Osteoblast (primary cell): ENCODE measurements around the gene ETNK1. TPM values are rescaled to one million over a fixed set of nuclear protein-coding genes. Genes with fewer than 3 reads are reported as not detected.
"Not testable (repeated sequence)": the region's sequence is repeated elsewhere in the genome, so short reads cannot be mapped to it uniquely, and the experiment has no call there.

Source experiments
- DNase-seq: peaks from one replicate; pipeline ENCODE4 v3.0.0; 2011; ENCODE audit warnings: low spot score, mixed read lengths; ENCODE audit not compliant: insufficient read length; ENCODE audit errors: missing footprints
- H2AFZ ChIP-seq: 2 replicates; pipeline ENCODE4 v1.6.0; 2011; ENCODE audit warnings: mild to moderate bottlenecking, low read length
- H3K27ac ChIP-seq: 2 replicates; pipeline ENCODE4 v1.5.1; 2011; ENCODE audit warnings: mild to moderate bottlenecking, low read depth, low read length, moderate library complexity
- H3K27me3 ChIP-seq: 2 replicates; pipeline ENCODE4 v1.6.0; 2012; ENCODE audit warnings: mild to moderate bottlenecking, control low read depth, inconsistent platforms, low read length, moderate library complexity; ENCODE audit not compliant: insufficient read depth
- H3K36me3 ChIP-seq: 2 replicates; pipeline ENCODE4 v1.5.1; 2011; ENCODE audit warnings: mild to moderate bottlenecking, low read length, control low read depth, moderate library complexity; ENCODE audit not compliant: insufficient read depth
- H3K4me1 ChIP-seq: 2 replicates; pipeline ENCODE4 v1.5.1; 2011; ENCODE audit warnings: mild to moderate bottlenecking, low read length, control low read depth, moderate library complexity; ENCODE audit not compliant: insufficient read depth
- H3K4me2 ChIP-seq: 2 replicates; pipeline ENCODE4 v1.6.0; 2011; ENCODE audit warnings: mild to moderate bottlenecking, low read length; ENCODE audit not compliant: insufficient read depth
- H3K4me3 ChIP-seq: fragments of 200-600 bp; sonication (generic); 3 replicates; pipeline ENCODE4 v1.5.1; 2012; ENCODE audit warnings: mild to moderate bottlenecking, low read length, inconsistent platforms; ENCODE audit not compliant: insufficient read depth
- H3K79me2 ChIP-seq: 2 replicates; pipeline ENCODE4 v1.6.0; 2012; ENCODE audit warnings: mild to moderate bottlenecking, low read length, control low read depth, inconsistent platforms; ENCODE audit not compliant: insufficient read depth
- H3K9me3 ChIP-seq: 2 replicates; pipeline ENCODE4 v1.5.1; 2011; ENCODE audit warnings: low read depth, low read length, control low read depth
- H4K20me1 ChIP-seq: 2 replicates; pipeline ENCODE4 v1.6.0; 2012; ENCODE audit warnings: mild to moderate bottlenecking, low read length, control low read depth; ENCODE audit not compliant: insufficient read depth
- total RNA-seq: library from RNA; depleted of rRNA; stranded (reverse); fragments of >200 nt; gene quantifications from 2 replicates; pipeline ENCODE4 v1.2.3, GENCODE V29; 2012
- TF ChIP-seq, protein P1 (sequence below): IDR thresholded peaks from 2 replicates; pipeline ENCODE4 v1.5.1; 2011; ENCODE audit warnings: mild to moderate bottlenecking, low read depth, low read length, moderate library complexity; ENCODE audit errors: extremely low read depth

ETNK1 gene
- total RNA-seq, 1 donor, result 43.4 TPM

DNA sequence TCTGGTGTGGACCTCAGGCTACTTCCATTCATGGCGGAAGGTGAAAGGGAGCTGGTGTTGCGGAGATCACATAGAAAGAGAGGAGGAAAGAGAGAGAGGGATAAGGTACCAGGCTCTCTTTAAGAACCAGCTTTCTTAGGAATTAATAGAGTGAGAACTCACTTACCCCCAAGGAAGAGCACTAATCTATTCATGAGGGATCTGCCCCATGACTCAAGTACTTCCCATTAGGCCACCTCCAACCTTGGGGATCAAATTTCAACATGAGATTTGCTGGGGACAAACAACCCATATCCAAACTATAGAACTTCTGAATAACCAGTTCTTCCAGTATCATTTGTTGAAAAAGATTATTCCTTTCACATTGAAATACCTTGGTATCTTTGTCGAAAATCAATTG is 46.6 kb upstream of the ETNK1 start:
- TF ChIP-seq, protein P1, sequence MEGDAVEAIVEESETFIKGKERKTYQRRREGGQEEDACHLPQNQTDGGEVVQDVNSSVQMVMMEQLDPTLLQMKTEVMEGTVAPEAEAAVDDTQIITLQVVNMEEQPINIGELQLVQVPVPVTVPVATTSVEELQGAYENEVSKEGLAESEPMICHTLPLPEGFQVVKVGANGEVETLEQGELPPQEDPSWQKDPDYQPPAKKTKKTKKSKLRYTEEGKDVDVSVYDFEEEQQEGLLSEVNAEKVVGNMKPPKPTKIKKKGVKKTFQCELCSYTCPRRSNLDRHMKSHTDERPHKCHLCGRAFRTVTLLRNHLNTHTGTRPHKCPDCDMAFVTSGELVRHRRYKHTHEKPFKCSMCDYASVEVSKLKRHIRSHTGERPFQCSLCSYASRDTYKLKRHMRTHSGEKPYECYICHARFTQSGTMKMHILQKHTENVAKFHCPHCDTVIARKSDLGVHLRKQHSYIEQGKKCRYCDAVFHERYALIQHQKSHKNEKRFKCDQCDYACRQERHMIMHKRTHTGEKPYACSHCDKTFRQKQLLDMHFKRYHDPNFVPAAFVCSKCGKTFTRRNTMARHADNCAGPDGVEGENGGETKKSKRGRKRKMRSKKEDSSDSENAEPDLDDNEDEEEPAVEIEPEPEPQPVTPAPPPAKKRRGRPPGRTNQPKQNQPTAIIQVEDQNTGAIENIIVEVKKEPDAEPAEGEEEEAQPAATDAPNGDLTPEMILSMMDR, result no peak
- no peaks in the 10 kb centered on the region for H4K20me1 ChIP-seq
- no peaks in the 10 kb centered on the region for H3K9me3 ChIP-seq
- H3K27me3 ChIP-seq, result no peaks in the 10 kb centered on the region
- no peak overlapping the region for H3K27ac ChIP-seq
- no peaks in the 10 kb centered on the region for H3K36me3 ChIP-seq
- H3K4me2 ChIP-seq, result no peak overlapping the region
- H3K79me2 ChIP-seq, result no peaks in the 10 kb centered on the region
- no peaks in the 10 kb centered on the region for H3K4me1 ChIP-seq
- H3K4me3 ChIP-seq, result no peak overlapping the region
- no peak overlapping the region for H2AFZ ChIP-seq
- no peak for DNase-seq

DNA sequence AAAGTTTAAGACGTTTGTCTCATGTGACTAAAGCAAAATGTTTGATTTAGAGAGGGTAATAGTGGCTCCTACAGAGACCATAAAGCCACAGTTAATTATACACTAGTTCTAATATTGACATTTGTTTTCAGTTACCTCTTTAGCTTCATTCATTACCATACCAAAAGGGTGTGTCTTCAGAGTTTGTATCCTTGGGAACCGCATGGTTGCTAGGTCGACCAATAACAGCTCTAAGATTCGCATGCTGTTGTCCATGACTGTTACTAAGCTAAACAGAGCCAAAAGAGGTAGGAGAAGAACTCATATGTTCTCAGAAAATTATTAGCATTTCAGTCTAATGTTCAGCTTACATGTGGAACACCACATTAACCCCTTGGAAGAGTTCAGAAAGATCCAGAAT is 36.2 kb upstream of the ETNK1 start:
- TF ChIP-seq, protein P1, result no peak
- H3K4me3 ChIP-seq, result no peak overlapping the region
- H3K36me3 ChIP-seq, result no peaks in the 10 kb centered on the region
- H3K79me2 ChIP-seq, result no peaks in the 10 kb centered on the region
- no peaks in the 10 kb centered on the region for H3K9me3 ChIP-seq
- no peak overlapping the region for H2AFZ ChIP-seq
- no peak overlapping the region for H3K4me2 ChIP-seq
- no peaks in the 10 kb centered on the region for H3K27me3 ChIP-seq
- DNase-seq, result no peak
- no peaks in the 10 kb centered on the region for H4K20me1 ChIP-seq
- H3K27ac ChIP-seq, result no peak overlapping the region
- no peaks in the 10 kb centered on the region for H3K4me1 ChIP-seq

DNA sequence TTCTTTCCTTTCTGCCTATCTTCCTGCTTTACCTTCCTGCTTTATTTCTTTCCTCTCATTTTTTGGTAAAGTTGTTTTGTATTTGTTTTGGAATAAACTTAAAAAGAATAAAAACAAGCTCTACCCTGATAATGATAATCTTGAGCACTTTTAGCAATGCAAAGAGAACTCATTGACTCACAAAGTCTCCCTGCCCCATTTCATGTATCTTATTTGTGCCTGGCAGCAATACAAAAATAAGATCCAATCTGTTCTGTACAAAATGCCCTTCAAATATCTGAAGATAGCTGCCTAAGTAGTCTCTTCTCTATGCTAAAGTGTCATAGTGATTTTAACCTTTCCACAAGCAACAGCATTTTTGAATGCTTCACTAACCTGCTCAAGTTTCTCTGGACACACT is 31.1 kb upstream of the ETNK1 start:
- H3K4me2 ChIP-seq, result no peak overlapping the region
- H2AFZ ChIP-seq, result no peak overlapping the region
- no peaks in the 10 kb centered on the region for H3K79me2 ChIP-seq
- H3K27ac ChIP-seq, result no peak overlapping the region
- H4K20me1 ChIP-seq, result no peaks in the 10 kb centered on the region
- H3K4me3 ChIP-seq, result no peak overlapping the region
- no peaks in the 10 kb centered on the region for H3K27me3 ChIP-seq
- DNase-seq, result no peak
- TF ChIP-seq, protein P1, result no peak
- H3K4me1 ChIP-seq, result no peaks in the 10 kb centered on the region
- no peaks in the 10 kb centered on the region for H3K9me3 ChIP-seq
- H3K36me3 ChIP-seq, result no peaks in the 10 kb centered on the region

DNA sequence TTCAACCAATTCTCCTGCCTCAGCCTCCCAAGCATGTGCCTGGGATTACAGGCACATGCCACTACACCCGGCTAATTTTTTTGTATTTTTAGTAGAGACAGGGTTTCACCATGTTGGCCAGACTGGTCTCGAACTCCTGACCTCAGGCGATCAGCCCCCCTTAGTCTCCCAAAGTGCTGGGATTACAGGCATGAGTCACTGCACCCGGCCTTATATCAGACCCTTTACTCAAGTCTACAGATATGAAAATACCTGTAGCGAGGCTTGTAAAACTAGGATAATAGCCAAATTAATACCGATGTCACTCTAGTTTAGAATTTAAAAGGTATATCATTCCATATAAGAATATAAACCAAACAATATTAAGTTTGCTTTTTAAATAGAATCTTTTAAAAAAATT is 27.4 kb upstream of the ETNK1 start:
- H3K4me2 ChIP-seq, H3K79me2 ChIP-seq, H2AFZ ChIP-seq: not testable (repeated sequence)

More for the DNA sequence above, 27.4 kb upstream of the ETNK1 start:
- H3K27ac ChIP-seq, H3K4me1 ChIP-seq, H3K27me3 ChIP-seq, H3K36me3 ChIP-seq, H4K20me1 ChIP-seq, DNase-seq, H3K9me3 ChIP-seq, H3K4me3 ChIP-seq: not testable (repeated sequence)
